GM18868 (cell line): ENCODE results near the gene SPOCK1.

Experiments used
- ATAC-seq: cut with Tn5 transposase; IDR thresholded peaks from one replicate; pipeline ENCODE4 v1.9.1; 2021; ENCODE audit warnings: mild to moderate bottlenecking, moderate library complexity; ENCODE audit not compliant: unreplicated experiment

The SPOCK1 gene

DNA sequence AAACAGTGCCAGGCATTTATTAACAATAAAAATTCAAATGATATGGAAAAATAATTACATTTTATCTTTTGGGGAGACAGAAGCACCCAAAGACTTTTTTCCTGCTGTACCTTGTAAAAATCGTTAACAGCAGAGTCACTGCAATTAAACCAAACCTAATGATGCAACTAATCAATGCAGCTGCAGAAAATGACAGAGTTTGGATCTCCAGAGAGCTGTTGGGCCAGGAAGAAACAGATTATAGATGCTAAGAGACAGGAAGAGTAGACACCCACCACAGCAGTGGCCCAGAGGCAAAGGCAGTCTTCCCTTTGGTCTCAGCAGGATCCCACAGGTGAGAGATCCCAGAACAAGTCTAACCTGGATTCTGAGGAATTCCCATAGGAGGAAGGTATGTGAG lies 53.0 kb downstream of the SPOCK1 start:
- ATAC-seq = no peak

DNA sequence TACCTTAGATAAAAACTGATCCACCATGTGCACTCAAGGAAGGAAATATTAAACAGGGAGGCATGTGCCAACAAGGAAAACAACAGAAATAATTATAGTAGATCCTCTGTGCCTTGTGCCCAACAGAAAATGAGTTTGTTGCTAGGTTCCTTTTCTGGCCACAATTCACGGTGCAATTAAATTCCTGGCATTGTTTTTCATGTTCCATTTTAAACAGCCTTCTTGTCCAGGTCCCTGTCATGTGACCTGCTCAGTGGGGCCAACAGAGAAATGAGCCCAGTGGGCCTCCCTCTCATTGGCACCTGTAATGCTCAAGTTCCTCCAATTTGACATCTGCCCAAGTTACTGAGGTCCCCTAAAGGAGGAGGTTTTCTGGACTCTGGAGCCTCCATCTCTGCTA lies 56.5 kb downstream of the SPOCK1 start:
- no peak for ATAC-seq

DNA sequence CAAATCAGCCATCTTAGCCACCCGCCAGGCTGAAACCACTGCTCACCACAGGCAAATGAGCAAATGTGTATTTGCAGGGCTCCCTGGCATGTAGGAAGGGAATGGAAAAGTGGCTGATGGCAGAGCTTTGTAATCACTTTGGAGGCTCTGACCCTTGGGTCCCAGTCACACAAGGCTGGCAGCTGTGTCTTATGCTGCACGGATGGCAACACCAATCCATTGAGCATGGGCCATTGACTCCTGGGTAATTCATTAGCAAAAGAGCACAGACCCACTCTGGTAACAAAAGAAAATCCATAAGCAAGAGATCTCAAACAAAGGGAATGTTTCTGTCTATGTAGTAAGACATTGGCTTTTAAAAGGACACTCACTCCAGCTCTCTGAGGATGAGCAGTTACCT lies 57.6 kb downstream of the SPOCK1 start:
- ATAC-seq = no peak

DNA sequence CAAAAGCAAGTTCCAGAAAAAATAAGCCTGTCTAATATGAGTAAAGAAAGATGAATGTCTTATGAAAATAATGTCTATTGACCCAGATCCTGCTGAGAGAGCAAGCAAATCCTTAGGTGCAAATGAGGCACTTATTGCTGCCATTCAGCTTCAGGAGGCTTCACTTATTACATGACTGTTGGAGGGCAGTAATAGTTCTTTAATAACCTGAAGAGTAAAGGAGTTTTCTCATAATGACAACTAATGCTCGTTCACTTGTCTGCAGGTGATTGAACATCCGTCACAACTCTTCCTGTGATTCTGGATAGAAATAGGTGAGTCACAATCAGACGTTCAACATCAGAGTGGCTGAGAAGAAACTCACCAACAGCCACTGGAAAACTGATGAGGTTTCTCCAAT lies 58.3 kb downstream of the SPOCK1 start:
- no peak for ATAC-seq

DNA sequence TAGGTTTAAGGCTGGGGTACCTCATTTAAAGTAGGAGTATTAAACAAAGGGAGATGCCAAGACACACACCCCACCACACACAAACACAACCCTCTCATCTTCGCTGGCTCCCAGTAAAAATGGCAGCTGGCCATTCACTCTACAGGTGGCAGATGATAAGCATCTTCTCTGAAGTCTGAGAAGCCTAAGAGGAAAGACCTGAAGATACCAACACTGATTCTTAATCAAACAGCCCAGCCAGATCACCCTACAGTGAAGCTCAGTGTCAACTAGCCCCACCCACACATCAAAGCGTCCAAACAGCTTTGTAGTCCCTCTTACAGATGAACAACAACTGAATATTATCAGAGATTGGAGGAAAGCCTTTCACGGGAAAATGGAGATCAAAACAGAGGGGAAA lies 59.5 kb downstream of the SPOCK1 start:
- ATAC-seq = no peak

DNA sequence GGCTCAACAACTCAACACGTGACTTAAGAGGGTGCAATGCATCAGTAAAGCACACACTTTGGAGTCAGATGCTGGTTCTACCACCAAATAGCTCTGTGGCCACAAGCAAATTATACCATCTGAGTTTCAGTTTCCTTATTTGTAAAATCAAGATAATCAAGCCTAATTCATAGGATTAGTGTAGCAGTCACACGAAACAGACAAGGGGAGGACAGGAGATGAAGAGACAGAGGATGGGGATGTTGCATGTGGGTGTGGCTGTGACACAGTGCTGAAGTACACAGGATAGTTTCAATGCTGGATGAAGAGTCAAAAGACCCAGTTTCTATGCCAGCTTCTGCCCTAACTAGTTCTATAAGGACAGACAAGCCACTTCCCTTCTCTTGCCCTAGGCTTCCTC lies 60.2 kb downstream of the SPOCK1 start:
- ATAC-seq = no peak

DNA sequence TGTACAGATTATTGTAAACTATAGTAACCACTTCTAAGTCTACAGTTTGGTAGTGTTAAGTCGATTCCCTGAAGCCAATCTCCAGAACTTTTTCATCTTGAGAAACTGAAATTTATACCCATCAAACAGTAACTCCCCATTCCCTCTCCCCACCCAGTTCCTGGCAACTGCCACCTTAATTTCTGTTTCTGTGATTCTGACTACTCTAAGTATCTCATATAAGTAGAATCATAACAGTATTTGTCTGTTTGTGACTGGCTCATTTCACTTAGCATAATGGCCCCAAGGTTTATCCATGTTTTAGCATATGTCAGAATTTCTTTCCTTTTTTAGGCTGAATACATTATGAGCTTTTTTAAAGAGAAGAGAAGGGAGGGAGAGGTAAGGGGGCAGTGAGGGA lies 61.4 kb downstream of the SPOCK1 start:
- no peak for ATAC-seq

DNA sequence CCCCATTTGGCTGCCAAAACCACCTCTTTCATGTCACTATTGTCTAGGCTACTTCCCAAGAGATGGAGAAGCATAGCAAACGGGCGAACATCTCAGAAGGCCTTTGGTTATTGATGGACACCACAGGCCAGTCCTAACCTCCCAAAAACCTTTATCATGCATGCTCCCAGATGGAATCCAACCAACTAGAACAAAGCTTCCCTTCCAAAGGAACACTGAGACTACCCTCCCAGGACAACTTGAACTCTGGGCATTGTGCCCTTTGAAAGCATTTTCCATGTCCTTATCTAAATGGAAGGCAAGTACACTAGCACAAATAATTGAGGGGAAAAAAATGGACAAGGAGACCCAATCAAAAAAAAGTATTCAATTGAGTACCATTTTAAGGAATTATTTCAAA lies 65.6 kb downstream of the SPOCK1 start:
- ATAC-seq = no peak

DNA sequence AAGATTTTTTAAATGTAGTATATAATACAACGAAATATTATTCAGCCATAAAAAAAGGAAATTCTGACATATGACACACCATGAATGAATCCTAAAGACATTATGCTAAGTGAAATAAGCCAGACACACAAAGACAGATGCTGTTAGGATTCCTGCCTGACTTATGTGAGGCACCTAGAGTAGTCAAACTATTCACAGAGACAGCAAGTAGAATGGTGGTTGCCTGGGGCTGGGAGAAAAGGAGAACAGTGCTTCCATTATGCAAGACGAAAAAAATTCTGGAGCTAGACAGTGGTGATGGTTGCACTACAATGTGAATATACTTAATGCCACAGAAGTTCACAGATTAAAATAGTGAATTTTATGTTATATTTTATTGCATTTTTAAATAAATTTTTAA lies 66.8 kb downstream of the SPOCK1 start:
- no peak for ATAC-seq

DNA sequence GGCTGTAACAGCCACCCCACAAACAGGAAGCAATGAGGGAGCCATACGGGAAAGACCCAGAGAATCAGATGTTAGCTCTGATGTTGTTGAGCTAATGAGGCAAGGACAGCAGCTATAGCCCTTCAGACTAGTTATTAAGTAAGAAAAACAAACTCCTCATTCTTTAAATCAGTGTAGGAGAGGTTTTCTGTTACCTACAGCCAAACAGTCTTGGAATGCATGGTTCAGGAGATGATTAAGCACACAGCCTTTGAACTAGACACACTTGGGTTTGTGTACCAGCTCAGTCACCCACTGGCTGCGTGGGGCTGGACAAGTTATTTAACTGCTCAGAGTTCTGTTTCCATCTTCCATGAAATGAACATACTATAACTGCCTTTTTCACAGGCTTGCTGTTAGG lies 68.1 kb downstream of the SPOCK1 start:
- no peak for ATAC-seq

DNA sequence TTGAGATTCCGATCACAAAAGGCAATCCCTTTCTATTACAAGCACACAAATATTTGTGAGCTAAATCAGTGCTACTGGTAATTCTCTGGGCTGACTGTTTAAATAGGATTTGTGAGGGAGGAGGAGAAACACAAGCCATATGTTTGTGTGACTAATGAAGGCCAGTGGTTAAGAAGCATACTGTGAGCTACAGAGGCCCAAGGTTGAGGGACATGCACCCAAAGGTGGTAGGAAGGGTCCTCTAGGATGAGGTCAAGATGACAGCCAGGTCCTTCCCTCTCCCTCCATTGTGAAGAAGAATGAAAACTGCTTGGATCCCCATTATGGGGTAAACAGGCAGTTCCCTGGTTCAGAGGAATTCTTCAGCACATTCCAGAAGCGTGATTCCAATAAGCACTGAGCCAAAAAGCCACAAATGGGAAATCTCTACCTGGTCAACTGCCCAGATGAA lies 83.9 kb downstream of the SPOCK1 start:
- no peak for ATAC-seq

DNA sequence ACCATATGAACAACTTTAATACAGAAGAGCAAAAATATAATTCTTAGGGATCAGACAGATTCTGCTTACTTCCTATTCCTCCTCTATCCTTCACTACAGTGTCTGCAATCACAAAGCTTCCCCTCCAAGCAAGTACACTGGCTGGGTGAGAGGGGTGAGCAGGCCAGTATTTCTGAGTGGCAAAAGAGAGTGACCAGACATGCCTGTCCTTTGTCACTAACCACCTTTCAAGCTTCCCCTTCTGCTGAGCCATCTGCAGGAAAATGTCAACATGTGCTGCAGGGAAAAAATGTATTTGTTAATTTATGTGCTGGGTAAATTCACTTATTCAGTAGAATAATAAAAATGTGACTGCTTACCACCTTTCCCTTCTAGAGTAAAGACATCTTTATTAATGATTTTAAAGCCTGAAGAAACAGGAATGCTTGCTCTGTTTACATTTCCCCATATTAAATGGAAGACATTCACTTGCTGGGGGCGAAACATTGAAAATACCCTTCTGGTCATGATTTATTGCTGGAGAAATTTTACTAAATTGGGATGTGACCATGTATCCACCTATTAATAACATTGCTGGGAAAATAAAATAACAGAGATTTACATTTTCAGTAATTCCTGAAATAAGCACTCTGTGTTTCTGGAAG lies 84.9 kb downstream of the SPOCK1 start:
- ATAC-seq = no peak

DNA sequence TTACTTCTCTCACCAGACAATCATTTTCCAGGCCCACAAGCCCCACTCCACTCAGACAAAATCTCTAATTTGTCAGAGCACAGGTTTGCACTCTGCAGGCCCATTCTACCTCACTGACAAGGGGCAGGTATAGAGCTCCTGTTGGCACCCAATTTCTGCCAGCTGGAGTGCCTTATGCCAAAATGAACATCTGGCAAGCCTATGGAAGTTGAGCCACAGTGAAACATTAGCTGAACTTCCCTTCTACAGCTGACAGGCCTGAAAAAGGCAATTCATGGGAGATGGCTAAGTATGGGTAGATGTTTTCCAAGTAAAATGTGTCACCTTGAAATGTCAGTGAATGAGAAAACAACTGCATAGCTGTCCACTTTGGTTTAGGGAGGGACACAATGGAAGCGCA lies 87.0 kb downstream of the SPOCK1 start:
- ATAC-seq = no peak

DNA sequence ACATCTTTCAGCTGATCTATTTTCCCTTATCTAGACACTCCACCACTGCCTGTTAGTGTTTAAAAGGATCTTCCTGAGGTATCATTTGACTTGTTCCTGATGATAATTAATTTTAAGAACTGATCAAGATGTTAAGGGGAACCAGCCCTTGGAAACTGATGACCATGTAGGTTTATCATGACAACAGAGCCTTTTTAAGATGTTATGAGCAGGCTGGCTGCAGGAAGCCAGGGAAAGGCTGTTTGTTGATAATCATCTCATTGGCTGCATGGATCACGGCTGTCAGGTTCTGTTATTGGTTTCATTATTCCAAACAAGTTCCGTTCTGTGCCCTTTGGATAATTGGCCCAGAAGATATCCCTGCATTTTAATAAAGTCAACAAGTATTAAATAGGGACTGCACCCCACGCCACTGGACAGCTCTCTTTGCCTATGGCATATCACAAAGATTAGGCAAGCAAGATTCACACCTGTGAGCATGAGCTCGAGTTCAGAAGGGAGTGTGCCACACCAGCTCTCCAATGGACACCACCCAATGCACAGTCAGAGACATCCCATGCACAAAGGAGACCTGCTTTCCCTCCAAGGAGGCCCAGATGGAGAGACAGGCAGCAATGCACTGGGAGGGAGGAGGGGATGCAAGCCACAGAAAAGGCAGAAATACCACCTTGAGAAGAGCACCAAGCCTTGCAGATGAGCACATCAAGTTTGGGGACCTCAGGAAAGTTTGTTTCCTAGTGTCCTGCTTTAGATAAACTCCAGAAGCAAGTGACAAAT lies 88.7 kb downstream of the SPOCK1 start:
- no peak for ATAC-seq

DNA sequence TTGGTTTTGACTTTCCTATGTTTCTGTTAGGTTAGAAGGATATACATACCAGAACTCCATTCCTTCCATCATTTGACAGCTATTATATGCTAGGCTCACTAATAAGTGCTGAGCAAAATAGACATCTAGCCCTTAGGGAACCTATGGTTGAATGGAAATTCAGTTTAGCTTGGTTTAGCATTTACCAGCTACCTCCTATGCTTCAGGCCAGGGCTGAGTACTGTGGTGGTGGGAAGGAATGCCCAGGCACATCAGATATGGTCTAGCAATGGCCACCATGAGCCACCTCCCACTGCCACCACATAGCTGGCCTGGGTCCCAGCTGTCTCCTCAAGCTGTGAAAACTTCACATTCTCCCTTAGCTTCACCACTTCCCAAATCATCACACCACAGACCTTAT lies 89.4 kb downstream of the SPOCK1 start:
- no peak for ATAC-seq

DNA sequence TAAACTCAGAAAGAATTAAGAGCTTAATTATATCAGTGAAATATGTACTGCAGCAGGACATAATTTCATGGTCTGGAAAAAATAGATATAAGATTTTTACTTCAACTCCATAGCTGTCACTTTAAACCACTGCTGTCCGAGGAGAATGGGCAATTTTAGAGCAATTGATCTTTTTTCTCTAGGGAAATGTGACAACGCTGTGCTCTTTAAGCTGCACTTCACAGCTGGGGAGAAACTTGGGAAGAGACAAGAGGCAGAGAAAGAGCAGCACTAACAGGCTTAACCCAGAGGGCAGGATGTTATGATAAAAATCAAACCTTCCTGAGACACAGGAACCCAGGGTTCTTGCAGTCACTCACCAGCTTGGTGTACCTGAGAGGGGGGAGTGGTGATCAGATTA lies 92.0 kb downstream of the SPOCK1 start:
- no peak for ATAC-seq

DNA sequence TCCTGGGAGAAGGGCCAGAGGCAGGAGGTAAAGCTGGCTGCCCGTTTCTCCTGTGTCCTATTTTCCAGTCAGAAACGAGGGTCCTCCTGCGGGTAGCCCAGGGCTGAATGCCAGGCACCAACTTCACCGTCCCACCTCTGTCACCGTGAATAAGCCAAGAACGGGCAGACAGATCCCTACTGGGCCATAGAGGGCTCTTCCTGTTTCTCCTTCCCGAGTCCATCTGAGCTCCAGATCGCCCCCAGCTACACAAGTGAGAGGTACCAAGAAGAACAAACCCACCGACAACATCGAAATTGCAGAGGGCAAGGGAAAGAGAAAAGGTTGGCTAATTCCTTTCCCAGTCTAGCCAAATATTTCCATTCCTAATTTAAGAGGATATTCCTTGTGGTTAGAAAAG lies 93.7 kb downstream of the SPOCK1 start:
- no peak for ATAC-seq

DNA sequence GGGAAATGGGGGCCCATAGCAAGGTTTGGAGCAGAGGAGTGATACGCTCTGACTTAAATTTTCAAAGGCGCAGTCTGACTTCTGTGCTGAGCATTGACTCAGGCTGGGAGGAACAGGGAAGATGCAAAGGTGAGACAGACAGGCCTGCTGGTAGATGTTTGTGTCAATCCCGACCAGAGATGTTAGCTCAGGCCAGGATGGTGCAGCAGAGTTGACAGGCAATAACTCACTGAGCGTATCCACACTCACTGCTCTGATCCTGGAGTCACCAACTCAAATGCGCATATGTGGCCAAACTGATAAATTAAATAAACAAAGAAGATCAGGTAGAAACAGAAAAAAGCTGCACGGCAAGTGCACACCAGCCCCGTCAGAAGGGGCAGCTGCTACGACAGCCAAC lies 95.3 kb downstream of the SPOCK1 start:
- no peak for ATAC-seq

DNA sequence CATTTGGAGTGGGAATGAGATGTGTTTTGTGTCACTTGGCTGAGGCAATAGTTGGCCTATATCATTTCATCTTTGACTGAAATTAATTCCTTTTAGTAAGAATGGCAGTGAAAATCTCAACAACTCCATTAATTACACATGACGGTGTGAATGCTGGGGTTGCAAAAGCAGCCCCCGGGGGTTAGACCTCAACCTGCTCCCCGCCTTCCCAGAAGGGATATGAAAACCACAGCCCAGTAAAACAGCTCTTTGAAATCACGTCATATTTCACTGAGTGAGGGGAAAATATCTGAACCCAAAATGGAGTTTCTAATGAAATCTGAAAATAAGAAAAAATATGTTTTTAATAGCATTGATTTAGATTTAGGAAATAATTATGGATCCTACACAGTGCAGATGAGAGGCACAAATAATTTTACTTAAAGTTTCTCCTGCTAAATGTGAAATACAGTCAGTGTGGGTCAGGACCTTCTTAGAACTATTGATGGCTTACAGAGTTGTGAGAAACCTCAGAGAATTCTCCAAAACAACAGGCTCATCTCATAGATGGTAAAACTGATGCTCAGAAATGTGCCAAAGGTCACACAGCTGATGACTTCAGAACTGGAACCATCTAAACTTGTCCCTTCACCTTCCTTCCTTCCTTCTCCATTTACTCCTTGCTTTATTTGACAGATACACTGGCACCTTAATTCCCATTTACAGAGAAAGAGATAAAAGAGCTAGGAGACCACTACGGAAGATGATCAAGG lies 96.5 kb downstream of the SPOCK1 start:
- ATAC-seq = no peak

DNA sequence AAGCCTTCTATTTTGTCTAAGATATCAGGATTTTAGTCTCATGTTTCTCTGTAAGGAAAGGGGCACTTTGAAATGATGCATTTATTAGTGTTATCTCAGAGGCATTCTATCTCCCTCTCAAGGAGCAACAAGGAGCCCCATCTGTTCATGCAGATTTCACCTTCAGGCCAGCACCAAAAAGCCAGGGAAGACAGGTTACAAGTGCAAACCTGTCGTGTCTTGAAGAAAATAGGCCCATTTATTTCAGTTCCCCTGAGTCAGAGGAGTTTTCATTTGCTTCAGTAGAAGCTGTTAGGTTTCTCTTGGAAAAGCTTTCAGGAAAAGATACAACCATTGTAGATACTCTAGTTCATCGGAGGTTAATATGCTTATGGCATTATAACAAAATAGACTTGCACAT lies 97.2 kb downstream of the SPOCK1 start:
- no peak for ATAC-seq

DNA sequence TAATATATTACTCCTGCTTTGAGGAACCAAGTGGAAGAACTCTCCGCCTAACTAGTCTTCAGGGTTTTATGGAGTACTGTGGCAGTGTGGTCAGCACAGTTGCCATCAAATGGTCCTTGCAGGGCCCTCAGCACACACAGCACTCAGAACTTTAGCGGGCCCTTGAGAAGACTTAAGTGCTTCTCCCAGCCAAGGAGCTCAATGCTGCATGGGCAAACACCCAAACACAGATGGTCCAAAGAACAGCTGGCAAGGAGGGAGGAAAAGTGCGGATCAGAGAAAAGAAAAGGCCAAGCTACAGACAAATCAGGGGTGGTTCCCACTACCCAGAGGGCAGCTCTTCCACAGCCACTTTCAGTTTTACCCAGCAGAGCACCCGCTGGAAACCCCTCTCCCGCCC lies 98.6 kb downstream of the SPOCK1 start:
- no peak for ATAC-seq

DNA sequence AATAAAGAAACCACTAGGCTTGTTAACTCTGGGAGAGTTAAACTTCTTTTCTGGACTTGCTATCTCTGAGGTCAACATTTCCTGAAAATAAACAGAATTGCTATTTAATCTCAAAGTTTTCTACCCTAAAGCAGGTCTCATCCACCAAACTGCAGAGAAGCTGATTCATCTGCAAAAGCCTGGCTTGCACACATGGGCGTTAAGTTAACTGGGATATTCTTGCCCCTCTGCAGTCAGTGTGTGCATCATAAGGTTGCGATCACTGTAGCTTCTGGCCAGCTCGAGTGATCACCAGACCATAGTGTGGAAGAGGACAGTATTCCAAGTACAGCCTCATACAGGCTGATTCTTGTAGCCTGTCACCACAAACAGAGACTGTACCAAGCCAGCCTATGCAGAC lies 99.2 kb downstream of the SPOCK1 start:
- ATAC-seq = no peak
